Loucy (cell line): ENCODE measurements around the gene FRMD4A.

ENCODE experiments used
- H2AFZ ChIP-seq: fragments of 200-600 bp; sonication (generic); 2 replicates; pipeline ENCODE4 v1.6.0; 2016; ENCODE audit warnings: antibody characterized with exemption, mild to moderate bottlenecking, low read length, moderate library complexity
- H3F3A ChIP-seq: fragments of 200-600 bp; 2 replicates; pipeline ENCODE4 v1.6.0; 2016; ENCODE audit warnings: antibody characterized with exemption, low read depth, mild to moderate bottlenecking
- H3K27me3 ChIP-seq: fragments of 200-600 bp; sonication (generic); 2 replicates; pipeline ENCODE4 v1.6.1; 2014; ENCODE audit warnings: low read length, mild to moderate bottlenecking; ENCODE audit not compliant: insufficient read depth, poor library complexity, severe bottlenecking
- H3K36me3 ChIP-seq: fragments of 200-600 bp; sonication (generic); 2 replicates; pipeline ENCODE4 v1.6.1; 2016; ENCODE audit warnings: low read length; ENCODE audit not compliant: insufficient read depth
- H3K4me1 ChIP-seq: fragments of 200-600 bp; sonication (generic); 2 replicates; pipeline ENCODE4 v1.5.1; 2014; ENCODE audit warnings: low read length, mild to moderate bottlenecking; ENCODE audit not compliant: insufficient read depth, poor library complexity, severe bottlenecking
- H3K4me2 ChIP-seq: fragments of 200-600 bp; sonication (generic); 2 replicates; pipeline ENCODE4 v1.6.0; 2014; ENCODE audit warnings: antibody characterized with exemption, low read length, low read depth, mild to moderate bottlenecking; ENCODE audit not compliant: poor library complexity, severe bottlenecking
- H3K4me3 ChIP-seq: fragments of 200-600 bp; sonication (generic); 2 replicates; pipeline ENCODE4 v1.5.1; 2014; ENCODE audit warnings: low read length, mild to moderate bottlenecking, mixed read lengths; ENCODE audit not compliant: poor library complexity, severe bottlenecking
- H3K79me2 ChIP-seq: fragments of 200-600 bp; sonication (generic); 2 replicates; pipeline ENCODE4 v1.6.1; 2014; ENCODE audit warnings: low read length; ENCODE audit not compliant: insufficient read depth
- H3K9ac ChIP-seq: fragments of 200-600 bp; sonication (generic); 2 replicates; pipeline ENCODE4 v1.6.0; 2014; ENCODE audit warnings: mild to moderate bottlenecking, low read depth, low read length, moderate library complexity; ENCODE audit not compliant: poor library complexity, severe bottlenecking
- H3K9me2 ChIP-seq: fragments of 200-600 bp; sonication (generic); replicated peaks from 2 replicates; pipeline ENCODE4 v1.6.1; 2016; ENCODE audit warnings: low read depth, low read length, mixed read lengths
- H3K9me3 ChIP-seq: fragments of 200-600 bp; sonication (generic); 2 replicates; pipeline ENCODE4 v1.6.1; 2014; ENCODE audit warnings: mild to moderate bottlenecking, antibody characterized with exemption, low read length, low read depth; ENCODE audit not compliant: insufficient read depth
- H4K20me1 ChIP-seq: fragments of 200-600 bp; sonication (generic); 2 replicates; pipeline ENCODE4 v1.6.0; 2014; ENCODE audit warnings: antibody characterized with exemption, low read length, mild to moderate bottlenecking; ENCODE audit not compliant: insufficient read depth, poor library complexity, severe bottlenecking
- EZH2phosphoT487 ChIP-seq: fragments of 200-600 bp; IDR thresholded peaks from 2 replicates; pipeline ENCODE4 v1.6.1; 2018; ENCODE audit warnings: antibody characterized with exemption, mild to moderate bottlenecking, moderate library complexity, borderline replicate concordance
- TF ChIP-seq, protein P1 (sequence below): fragments of 200-600 bp; sonication (generic); conservative IDR thresholded peaks from 2 replicates; pipeline ENCODE4 v1.5.1; 2014; ENCODE audit warnings: mild to moderate bottlenecking, antibody characterized with exemption, low read length

FRMD4A gene

GRCh38 chr10:14112056-14112455, 218.7 kb downstream of the FRMD4A start:
- H3K36me3 ChIP-seq: no peaks in the 10 kb centered on the region
- no peak overlapping the region for H3K4me3 ChIP-seq
- no peaks in the 10 kb centered on the region for H3K79me2 ChIP-seq
- no peaks in the 10 kb centered on the region for H3K9me2 ChIP-seq
- H2AFZ ChIP-seq: no peak overlapping the region
- H4K20me1 ChIP-seq: no peaks in the 10 kb centered on the region
- no peaks in the 10 kb centered on the region for H3K27me3 ChIP-seq
- H3K4me1 ChIP-seq: no peaks in the 10 kb centered on the region
- H3K4me2 ChIP-seq: no peak overlapping the region
- no peak overlapping the region for H3K9ac ChIP-seq
- no peaks in the 10 kb centered on the region for H3K9me3 ChIP-seq
- TF ChIP-seq, protein P1, sequence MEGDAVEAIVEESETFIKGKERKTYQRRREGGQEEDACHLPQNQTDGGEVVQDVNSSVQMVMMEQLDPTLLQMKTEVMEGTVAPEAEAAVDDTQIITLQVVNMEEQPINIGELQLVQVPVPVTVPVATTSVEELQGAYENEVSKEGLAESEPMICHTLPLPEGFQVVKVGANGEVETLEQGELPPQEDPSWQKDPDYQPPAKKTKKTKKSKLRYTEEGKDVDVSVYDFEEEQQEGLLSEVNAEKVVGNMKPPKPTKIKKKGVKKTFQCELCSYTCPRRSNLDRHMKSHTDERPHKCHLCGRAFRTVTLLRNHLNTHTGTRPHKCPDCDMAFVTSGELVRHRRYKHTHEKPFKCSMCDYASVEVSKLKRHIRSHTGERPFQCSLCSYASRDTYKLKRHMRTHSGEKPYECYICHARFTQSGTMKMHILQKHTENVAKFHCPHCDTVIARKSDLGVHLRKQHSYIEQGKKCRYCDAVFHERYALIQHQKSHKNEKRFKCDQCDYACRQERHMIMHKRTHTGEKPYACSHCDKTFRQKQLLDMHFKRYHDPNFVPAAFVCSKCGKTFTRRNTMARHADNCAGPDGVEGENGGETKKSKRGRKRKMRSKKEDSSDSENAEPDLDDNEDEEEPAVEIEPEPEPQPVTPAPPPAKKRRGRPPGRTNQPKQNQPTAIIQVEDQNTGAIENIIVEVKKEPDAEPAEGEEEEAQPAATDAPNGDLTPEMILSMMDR: no peak
- TF ChIP-seq EZH2phosphoT487: no peak
- H3F3A ChIP-seq: no peaks in the 10 kb centered on the region

- Histone ChIP-seq H3K9me2 (no peaks in the 10 kb centered on the region), H3K79me2 (no peaks in the 10 kb centered on the region), H3K27me3 (no peaks in the 10 kb centered on the region), H3F3A (no peaks in the 10 kb centered on the region), H3K9me3 (no peaks in the 10 kb centered on the region; the same call in 1 of the 2 replicates), H3K4me2 (no peak overlapping the region), H3K9ac (no peak overlapping the region), H3K4me3 (no peak overlapping the region), H3K36me3 (no peaks in the 10 kb centered on the region), H4K20me1 (no peaks in the 10 kb centered on the region), H3K4me1 (no peaks in the 10 kb centered on the region), H2AFZ (no peak overlapping the region)
- TF ChIP-seq, protein P1: no peak
- TF ChIP-seq EZH2phosphoT487: no peak
Measured at GRCh38 chr10:14111208-14111607, 219.5 kb downstream of the FRMD4A start.

DNA sequence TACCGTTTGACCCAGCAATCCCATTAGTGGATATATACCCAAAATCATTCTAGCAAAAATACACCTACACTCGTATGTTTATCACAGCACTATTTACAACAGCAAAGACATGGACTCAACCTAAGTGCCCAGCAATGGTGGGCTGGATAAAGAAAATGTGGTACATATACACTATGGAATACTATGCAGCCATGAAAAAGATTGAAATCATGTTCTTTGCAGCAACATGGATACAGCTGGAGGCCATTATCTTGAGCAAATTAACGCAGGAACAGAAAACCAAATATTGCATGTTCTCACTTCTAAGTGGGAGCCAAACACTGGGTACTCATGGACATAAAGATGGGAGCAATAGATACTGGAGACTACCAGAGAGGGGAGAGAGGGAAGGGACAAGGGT, 223.9 kb downstream of the FRMD4A start:
- Histone ChIP-seq H3K9ac (no peak overlapping the region), H3K79me2 (no peaks in the 10 kb centered on the region), H3F3A (no peaks in the 10 kb centered on the region), H3K9me3 (no peaks in the 10 kb centered on the region; the same call in 1 of the 2 replicates), H3K27me3 (no peaks in the 10 kb centered on the region), H3K4me3 (no peak overlapping the region), H2AFZ (no peak overlapping the region), H3K4me2 (no peak overlapping the region), H4K20me1 (no peaks in the 10 kb centered on the region), H3K36me3 (no peaks in the 10 kb centered on the region), H3K9me2 (no peaks in the 10 kb centered on the region), H3K4me1 (no peaks in the 10 kb centered on the region)
- TF ChIP-seq EZH2phosphoT487: no peak
- TF ChIP-seq, protein P1: no peak
